Bronchial epithelial cell (primary cell): Measurements from ENCODE around the gene RPS6KB2. TPM values are rescaled to one million over a fixed set of nuclear protein-coding genes. Genes with fewer than 3 reads are reported as not detected.

Experiments used
- DNase-seq: peaks from one replicate; pipeline ENCODE4 v3.0.0-alpha.2; 2010; ENCODE audit warnings: low read depth
- FAIRE-seq: peaks from 2 replicates; lab custom pipeline; 2011; peaks lifted over from hg19 to GRCh38; lab: Jason Lieb, UNC
- H3K27me3 ChIP-seq: 2 replicates; pipeline ENCODE4 v1.5.1; 2011; ENCODE audit warnings: low read length; ENCODE audit not compliant: control insufficient read depth, insufficient read depth
- H3K36me3 ChIP-seq: 2 replicates; pipeline ENCODE4 v1.5.1; 2011; ENCODE audit warnings: low read length; ENCODE audit not compliant: control insufficient read depth, insufficient read depth
- H3K4me3 ChIP-seq: 2 replicates; pipeline ENCODE4 v1.5.1; 2011; ENCODE audit warnings: mild to moderate bottlenecking, low read depth, low read length, control low read depth
- total RNA-seq: library from RNA; depleted of rRNA; stranded (reverse); fragments of >200 nt; gene quantifications from 2 replicates; pipeline ENCODE4 v1.2.1, GENCODE V29; 2014
- TF ChIP-seq, protein P1 (sequence below): IDR thresholded peaks from 2 replicates; pipeline ENCODE4 v1.5.1; 2011; ENCODE audit warnings: mild to moderate bottlenecking, moderate library complexity, low read length, control low read depth, inconsistent platforms; ENCODE audit not compliant: insufficient read depth, severe bottlenecking

The RPS6KB2 gene
- total RNA-seq, 1 donor from 2014 or later, result 62.9 TPM

DNA sequence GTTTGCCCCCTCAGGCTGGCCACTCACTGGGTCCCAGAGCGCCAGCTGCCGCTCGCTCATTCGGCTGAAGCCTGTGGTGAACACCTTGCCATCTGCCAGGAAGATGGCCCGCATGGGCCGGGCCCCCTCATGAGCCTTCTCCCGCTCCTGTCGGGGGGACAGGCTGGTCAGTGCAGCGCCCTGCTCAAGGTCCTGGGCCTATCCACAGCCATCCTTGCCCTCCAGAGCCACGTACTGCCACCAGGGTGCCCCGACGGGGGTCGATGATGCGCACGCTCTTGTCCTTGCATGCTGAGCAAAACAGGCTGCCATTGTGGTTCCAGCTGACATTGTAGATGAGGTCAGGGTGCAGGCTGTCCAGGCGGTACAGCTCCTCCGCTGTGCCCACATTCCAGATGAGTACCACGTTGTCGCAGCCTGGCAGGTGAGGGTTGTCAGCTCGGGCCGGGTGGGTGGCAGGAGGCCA is 12.8 kb downstream of the RPS6KB2 start:
- peaks cover 17% of the 10 kb centered on the region for H3K36me3 ChIP-seq
- no peak for DNase-seq

DNA sequence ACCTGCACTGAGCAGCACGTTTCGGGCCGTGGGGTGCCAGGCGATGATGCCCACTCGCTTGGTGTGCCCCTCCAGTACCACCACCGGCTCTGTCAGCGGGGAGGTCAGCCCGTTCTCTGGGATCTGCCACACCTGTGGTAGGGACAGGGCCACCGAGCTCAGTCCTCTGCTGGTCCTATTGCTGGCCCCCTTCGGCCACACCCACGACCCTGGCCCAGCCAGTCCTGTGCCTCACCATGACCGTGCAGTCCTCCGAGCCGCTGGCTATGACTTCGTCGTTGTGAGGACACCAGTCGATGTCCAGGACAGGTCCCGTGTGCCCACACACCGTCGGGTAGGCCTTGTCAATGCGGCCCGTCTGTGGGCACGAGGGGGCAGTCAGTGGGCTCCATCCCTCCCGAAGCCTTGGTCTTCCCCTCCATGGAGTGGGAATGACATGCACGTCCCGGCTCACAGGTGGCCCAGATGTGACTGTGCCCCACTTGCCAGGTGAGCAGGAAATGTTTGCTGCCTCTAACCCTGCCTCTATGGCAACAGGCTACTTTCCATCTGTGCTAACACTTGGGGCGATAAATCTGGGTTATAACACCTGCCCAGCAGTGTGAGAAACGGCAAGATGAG is 13.5 kb downstream of the RPS6KB2 start:
- TF ChIP-seq, protein P1, sequence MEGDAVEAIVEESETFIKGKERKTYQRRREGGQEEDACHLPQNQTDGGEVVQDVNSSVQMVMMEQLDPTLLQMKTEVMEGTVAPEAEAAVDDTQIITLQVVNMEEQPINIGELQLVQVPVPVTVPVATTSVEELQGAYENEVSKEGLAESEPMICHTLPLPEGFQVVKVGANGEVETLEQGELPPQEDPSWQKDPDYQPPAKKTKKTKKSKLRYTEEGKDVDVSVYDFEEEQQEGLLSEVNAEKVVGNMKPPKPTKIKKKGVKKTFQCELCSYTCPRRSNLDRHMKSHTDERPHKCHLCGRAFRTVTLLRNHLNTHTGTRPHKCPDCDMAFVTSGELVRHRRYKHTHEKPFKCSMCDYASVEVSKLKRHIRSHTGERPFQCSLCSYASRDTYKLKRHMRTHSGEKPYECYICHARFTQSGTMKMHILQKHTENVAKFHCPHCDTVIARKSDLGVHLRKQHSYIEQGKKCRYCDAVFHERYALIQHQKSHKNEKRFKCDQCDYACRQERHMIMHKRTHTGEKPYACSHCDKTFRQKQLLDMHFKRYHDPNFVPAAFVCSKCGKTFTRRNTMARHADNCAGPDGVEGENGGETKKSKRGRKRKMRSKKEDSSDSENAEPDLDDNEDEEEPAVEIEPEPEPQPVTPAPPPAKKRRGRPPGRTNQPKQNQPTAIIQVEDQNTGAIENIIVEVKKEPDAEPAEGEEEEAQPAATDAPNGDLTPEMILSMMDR, result no peak
- no peak for FAIRE-seq
- H3K27me3 ChIP-seq, result no peaks in the 10 kb centered on the region
- peaks cover 15% of the 10 kb centered on the region for H3K36me3 ChIP-seq
- H3K4me3 ChIP-seq, result no peak overlapping the region
- DNase-seq, result no peak

More for the DNA sequence above, 12.8 kb downstream of the RPS6KB2 start:
- Histone ChIP-seq H3K27me3 (no peaks in the 10 kb centered on the region), H3K4me3 (no peak overlapping the region)
- TF ChIP-seq, protein P1, result no peak
- no peak for FAIRE-seq

DNA sequence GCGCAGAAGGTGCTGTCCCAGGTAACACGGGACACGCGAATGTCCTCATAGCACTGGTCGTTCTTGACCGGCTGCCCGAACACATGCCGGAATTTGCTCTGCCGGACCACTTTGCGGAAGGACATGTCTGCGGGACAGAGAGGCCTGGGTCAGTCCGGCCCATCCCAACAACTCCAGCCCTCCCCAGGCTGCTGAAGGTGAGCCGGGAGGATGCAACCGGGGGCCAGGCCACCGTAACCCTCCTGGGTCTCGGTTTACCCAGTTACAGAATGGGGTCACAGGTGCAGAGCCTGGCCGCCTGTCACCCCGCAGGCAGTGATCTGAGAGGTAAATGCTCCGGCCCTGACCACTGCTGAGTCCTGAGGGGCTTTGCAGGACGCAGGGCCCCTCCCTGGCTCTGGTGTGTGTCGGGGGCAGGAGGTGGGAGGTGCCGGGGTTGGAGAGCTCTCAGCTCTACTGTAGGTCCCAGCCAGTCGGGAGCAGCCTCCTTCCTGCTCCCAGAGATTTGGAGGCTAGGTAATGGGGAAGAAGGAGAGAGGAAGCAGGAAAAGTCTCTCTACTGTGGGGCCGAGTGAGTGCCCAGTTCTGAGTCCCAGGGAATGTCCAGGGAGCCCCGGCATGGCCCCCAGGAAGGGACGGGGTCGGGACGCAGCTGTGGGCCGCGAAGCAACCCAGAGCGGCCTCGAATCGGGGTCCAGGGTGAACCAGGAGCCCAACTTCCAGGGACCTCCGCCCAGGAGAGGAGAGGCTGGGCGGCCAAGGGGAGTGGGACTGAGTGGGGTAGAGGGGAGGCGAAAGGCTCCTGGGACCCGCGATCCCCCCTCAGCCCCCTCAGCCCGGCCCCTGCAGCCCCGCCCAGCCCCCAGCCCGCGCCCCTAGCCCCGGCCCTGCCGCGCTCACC is 14.5 kb downstream of the RPS6KB2 start:
- Histone ChIP-seq H3K36me3 (peaks cover 14% of the 10 kb centered on the region), H3K27me3 (no peaks in the 10 kb centered on the region), H3K4me3 (peak overlapping the region; percentile 81)
- FAIRE-seq, result no peak
- no peak for DNase-seq
- TF ChIP-seq, protein P1, result no peak

DNA sequence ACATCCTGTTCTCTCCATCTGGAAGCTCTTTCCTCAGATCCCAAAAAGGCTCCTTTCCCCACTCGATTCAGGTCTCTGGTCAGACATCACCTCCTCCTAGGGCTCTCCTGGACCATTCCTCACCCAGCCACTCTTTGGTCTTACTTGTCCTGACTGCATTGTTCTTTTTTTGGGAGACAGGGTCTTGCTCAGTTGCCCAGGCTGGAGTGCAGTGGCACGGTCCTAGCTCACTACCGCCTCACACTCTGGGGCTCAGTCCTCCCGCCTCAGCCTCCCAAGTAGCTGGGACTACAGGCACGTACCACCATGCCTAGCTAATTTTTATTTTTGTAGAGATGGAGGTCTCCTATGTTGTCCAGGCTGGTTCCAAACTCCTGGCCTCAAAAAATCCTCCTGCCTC is 17.2 kb downstream of the RPS6KB2 start:
- Histone ChIP-seq H3K4me3 (no peak overlapping the region), H3K36me3 (peaks cover 9% of the 10 kb centered on the region), H3K27me3 (no peaks in the 10 kb centered on the region)
- DNase-seq, result no peak
- FAIRE-seq, result no peak
- TF ChIP-seq, protein P1, result no peak

DNA sequence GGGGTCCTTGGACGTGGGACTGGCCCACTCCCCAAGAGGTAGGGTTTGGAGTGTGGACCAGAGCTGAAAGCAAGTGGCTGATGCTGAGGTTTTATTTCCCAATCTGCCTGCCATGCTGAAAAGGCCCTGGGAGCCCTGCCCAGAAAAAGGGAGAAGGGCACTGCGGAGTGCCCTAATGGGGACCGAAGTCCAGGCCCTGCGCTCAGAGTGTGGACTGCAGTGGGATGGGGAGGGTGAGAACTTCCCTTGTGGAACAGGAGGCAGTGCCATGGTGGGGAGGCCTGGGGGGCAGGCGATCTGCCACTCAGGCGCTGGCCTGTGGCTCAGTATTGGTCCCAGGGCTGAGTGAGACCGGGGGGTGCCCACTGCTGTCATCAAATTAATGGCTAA is 19.9 kb downstream of the RPS6KB2 start:
- no peak for FAIRE-seq
- H3K36me3 ChIP-seq, result no peaks in the 10 kb centered on the region
- DNase-seq, result no peak
- TF ChIP-seq, protein P1, result no peak
- no peak overlapping the region for H3K4me3 ChIP-seq
- H3K27me3 ChIP-seq, result no peaks in the 10 kb centered on the region
